CD4-positive, alpha-beta T cell treated with Interleukin-6 for 4 hours (primary cell): ENCODE measurements around the gene REN.

Source experiments
- DNase-seq: peaks from one replicate; pipeline ENCODE4 v3.0.0-alpha.2; 2020; ENCODE audit warnings: mixed read lengths

The REN gene

GRCh38 chr1:204130981-204131892 is 34.9 kb downstream of the REN start:
- no peak for DNase-seq

GRCh38 chr1:204130178-204130577 is 36.0 kb downstream of the REN start:
- DNase-seq, result no peak

GRCh38 chr1:204128964-204129896 is 36.9 kb downstream of the REN start:
- peak; percentile 68 for DNase-seq

GRCh38 chr1:204128464-204128963 is 37.6 kb downstream of the REN start:
- DNase-seq, result no peak

- DNase-seq, result peak; percentile 15
Measured at GRCh38 chr1:204127597-204128242, 38.4 kb downstream of the REN start.

GRCh38 chr1:204126956-204127355 is 39.2 kb downstream of the REN start:
- DNase-seq, result no peak

GRCh38 chr1:204126386-204126785 is 39.8 kb downstream of the REN start:
- DNase-seq, result no peak

- no peak for DNase-seq
Measured at GRCh38 chr1:204125759-204126351, 40.3 kb downstream of the REN start.

GRCh38 chr1:204124639-204125038 is 41.5 kb downstream of the REN start:
- no peak for DNase-seq

- peak; percentile 12 for DNase-seq
Measured at GRCh38 chr1:204123376-204123775, 42.8 kb downstream of the REN start.

- no peak for DNase-seq
Measured at GRCh38 chr1:204121840-204122555, 44.1 kb downstream of the REN start.

- no peak for DNase-seq
Measured at GRCh38 chr1:204116539-204116938, 49.6 kb downstream of the REN start.

- no peak for DNase-seq
Measured at GRCh38 chr1:204115116-204115515, 51.0 kb downstream of the REN start.

- no peak for DNase-seq
Measured at GRCh38 chr1:204114606-204115005, 51.5 kb downstream of the REN start.

- DNase-seq, result no peak
Measured at GRCh38 chr1:204113896-204114295, 52.2 kb downstream of the REN start.

- no peak for DNase-seq
Measured at GRCh38 chr1:204112876-204113730, 53.0 kb downstream of the REN start.

- no peak for DNase-seq
Measured at GRCh38 chr1:204110894-204111633, 55.1 kb downstream of the REN start.

- no peak for DNase-seq
Measured at GRCh38 chr1:204108312-204109141, 57.6 kb downstream of the REN start.

GRCh38 chr1:204107892-204108291 is 58.2 kb downstream of the REN start:
- no peak for DNase-seq
